ENCODE data around the gene DHX32. TPM values are rescaled to one million over a fixed set of nuclear protein-coding genes. Genes with fewer than 3 reads are reported as not detected.

The DHX32 gene
- total and polyA plus RNA-seq, 2 of the 4 experiments (the other 2 are of a cell fraction) = 15.6 to 27.8 TPM

DNA sequence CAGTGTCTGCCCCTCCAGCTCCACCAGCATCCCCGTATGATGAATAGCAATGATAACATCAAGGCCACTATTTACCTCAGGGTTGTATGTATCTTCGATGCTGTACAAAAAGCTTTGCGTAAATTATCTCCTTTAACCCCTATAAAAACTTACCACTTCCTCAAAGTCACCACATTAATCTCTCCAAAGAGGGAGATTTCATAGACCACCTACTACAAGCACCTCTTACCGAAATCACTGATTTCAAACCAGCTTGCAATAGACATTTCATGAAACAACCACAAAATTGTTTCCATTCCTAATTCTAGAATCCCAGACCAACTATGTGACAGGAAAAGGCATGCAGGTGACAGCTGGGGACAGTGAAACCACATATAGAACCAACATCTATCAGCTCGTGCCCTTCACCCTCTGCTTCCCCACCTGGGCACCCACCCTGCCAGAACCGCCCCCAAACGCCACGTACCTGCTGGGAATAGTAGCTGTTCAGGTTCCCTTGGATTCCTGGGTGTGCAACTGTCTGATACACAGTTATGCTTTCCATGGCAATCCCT lies 85.4 kb downstream of the DHX32 start:
- no peak overlapping the region for H2BK20ac ChIP-seq (ENCODE audit: low read depth, low read length)
- intact Hi-C loops (cut with micrococcal nuclease) (no loop called here), in situ Hi-C loops (cut with MboI; ENCODE audit: low sequenced_read_pairs) (no loop called here), dilution Hi-C loops (cut with HindIII; ENCODE audit: low sequenced_read_pairs, unreplicated experiment) (no loop called here)
- H3K4me3 ChIP-seq (ENCODE audit: insufficient read depth, low read depth, low read length) = no peak overlapping the region
- DNase-seq (no peak), ATAC-seq (ENCODE audit: low read depth) (no peak)
- H3K79me1 ChIP-seq (ENCODE audit: low read depth in 1 of 2, low read length in 2 of 2) = no peaks in the 10 kb centered on the region
- ChIA-PET CTCF (no interaction called here), POLR2A (ENCODE audit: unreplicated experiment) (no interaction called here)
- no peaks in the 10 kb centered on the region for H3K27me3 ChIP-seq (ENCODE audit: control insufficient read depth, insufficient read depth, low read length)
- BruUV-seq (replicated peaks) = no TSS peak
- H2AK5ac ChIP-seq (ENCODE audit: low read depth, low read length) = no peak overlapping the region
- no peak overlapping the region for H2BK120ac ChIP-seq (ENCODE audit: low read depth, low read length)
- peaks cover 34% of the 10 kb centered on the region for H3K36me3 ChIP-seq (ENCODE audit: control insufficient read depth, insufficient read depth, low read length)
- H3K4me2 ChIP-seq (ENCODE audit: low read depth, low read length) = no peak overlapping the region
- H4K20me1 ChIP-seq (ENCODE audit: insufficient read depth, low read length) = no peaks in the 10 kb centered on the region
- no peak overlapping the region for H3K18ac ChIP-seq (ENCODE audit: low read depth, low read length)
- no peaks in the 10 kb centered on the region for H3K9me3 ChIP-seq (ENCODE audit: control insufficient read depth, insufficient read depth, low read length)
- no peak overlapping the region for H4K5ac ChIP-seq (ENCODE audit: low read depth, low read length)
- no peak overlapping the region for H2AFZ ChIP-seq (replicated peaks; ENCODE audit: low read length, poor library complexity)
- H2AK9ac ChIP-seq (replicated peaks; ENCODE audit: low read depth, low read length, poor library complexity) = no peak overlapping the region
- H2BK5ac ChIP-seq (ENCODE audit: low read depth, low read length, poor library complexity, severe bottlenecking) = no peak overlapping the region
- WGBS, 2 experiments (ENCODE audit: extremely low coverage in 2 of 2, insufficient read length in 1 of 2) = no CpG with 5 or more reads among the region's 8 CpGs
- no peak overlapping the region for H2BK15ac ChIP-seq (ENCODE audit: low read depth, low read length)
- no peak for TF ChIP-seq RAD21 (IDR thresholded peaks at IDR 0.05; ENCODE audit: low read length)
- TF ChIP-seq BHLHE40 (IDR thresholded peaks at IDR 0.05; ENCODE audit: low read depth, low read length) = no peak
- TF ChIP-seq, protein P1, sequence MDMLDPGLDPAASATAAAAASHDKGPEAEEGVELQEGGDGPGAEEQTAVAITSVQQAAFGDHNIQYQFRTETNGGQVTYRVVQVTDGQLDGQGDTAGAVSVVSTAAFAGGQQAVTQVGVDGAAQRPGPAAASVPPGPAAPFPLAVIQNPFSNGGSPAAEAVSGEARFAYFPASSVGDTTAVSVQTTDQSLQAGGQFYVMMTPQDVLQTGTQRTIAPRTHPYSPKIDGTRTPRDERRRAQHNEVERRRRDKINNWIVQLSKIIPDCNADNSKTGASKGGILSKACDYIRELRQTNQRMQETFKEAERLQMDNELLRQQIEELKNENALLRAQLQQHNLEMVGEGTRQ (IDR thresholded peaks at IDR 0.05; ENCODE audit: low read depth, low read length) = no peak
- TF ChIP-seq POLR2A (IDR thresholded peaks at IDR 0.05; ENCODE audit: low read depth, low read length) = no peak
- no peak for TF ChIP-seq RCOR1 (IDR thresholded peaks at IDR 0.05; ENCODE audit: insufficient replicate concordance, low read length)
- TF ChIP-seq CHD1 (IDR thresholded peaks at IDR 0.05; ENCODE audit: low read depth, low read length) = no peak
- TF ChIP-seq, protein P2, sequence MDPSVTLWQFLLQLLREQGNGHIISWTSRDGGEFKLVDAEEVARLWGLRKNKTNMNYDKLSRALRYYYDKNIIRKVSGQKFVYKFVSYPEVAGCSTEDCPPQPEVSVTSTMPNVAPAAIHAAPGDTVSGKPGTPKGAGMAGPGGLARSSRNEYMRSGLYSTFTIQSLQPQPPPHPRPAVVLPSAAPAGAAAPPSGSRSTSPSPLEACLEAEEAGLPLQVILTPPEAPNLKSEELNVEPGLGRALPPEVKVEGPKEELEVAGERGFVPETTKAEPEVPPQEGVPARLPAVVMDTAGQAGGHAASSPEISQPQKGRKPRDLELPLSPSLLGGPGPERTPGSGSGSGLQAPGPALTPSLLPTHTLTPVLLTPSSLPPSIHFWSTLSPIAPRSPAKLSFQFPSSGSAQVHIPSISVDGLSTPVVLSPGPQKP (IDR thresholded peaks at IDR 0.05; ENCODE audit: borderline replicate concordance, low read depth, low read length) = no peak
- TF ChIP-seq RFX5 (IDR thresholded peaks at IDR 0.05; ENCODE audit: low read depth, low read length) = no peak
- H3K9me1 ChIP-seq (ENCODE audit: insufficient read depth, low read length) = peaks cover 3% of the 10 kb centered on the region
- H3K27ac ChIP-seq (ENCODE audit: insufficient read depth, low read length) = no peak overlapping the region
- H3K4me1 ChIP-seq (ENCODE audit: control insufficient read depth, insufficient read depth, low read length) = no peaks in the 10 kb centered on the region
- no peak overlapping the region for H3K23ac ChIP-seq (ENCODE audit: low read depth, low read length)
- no peak overlapping the region for H3K14ac ChIP-seq (replicated peaks; ENCODE audit: low read depth, low read length)
- H3K9ac ChIP-seq (ENCODE audit: low read depth, low read length) = no peak overlapping the region
- no peak overlapping the region for H4K8ac ChIP-seq (ENCODE audit: low read depth in 2 of 2, low read length in 2 of 2)
- no peak overlapping the region for H4K91ac ChIP-seq (ENCODE audit: insufficient read depth, low read depth, low read length)
- no peak overlapping the region for H3K56ac ChIP-seq (ENCODE audit: extremely low read depth, insufficient read depth, low read length)
- no peak overlapping the region for H3K4ac ChIP-seq (ENCODE audit: low read depth, low read length)

Data from IMR-90 (cell line).